A549 (cell line): ENCODE results near the gene PAIP2. TPM values are rescaled to one million over a fixed set of nuclear protein-coding genes. Genes with fewer than 3 reads are reported as not detected.
A peak's percentile ranks its signal among the peaks of the same experiment; 100 is the strongest.

Source experiments
- ATAC-seq, 2 experiments: fragments of 200-7000 bp in 1 of 2; fragments of >200 bp in 1 of 2; cut with Nextera tagmentation in 1 of 2; cut with Tn5 transposase in 1 of 2; 3 replicates each; pipeline versions ENCODE4 v1.8.0 to v1.9.1; 2018 to 2020; ENCODE audit warnings: mild to moderate bottlenecking in 1 of 2, moderate library complexity in 1 of 2
- CTCF ChIA-PET: fragments of 300-600 bp; sonication (Branson Sonifier 250); formaldehyde crosslinking; extraction: SDS; loops from one replicate; lab custom pipeline; 2021; ENCODE audit warnings: antibody characterized with exemption, inconsistent platforms; lab: Yijun Ruan, JAX
- POLR2A ChIA-PET: fragments of 350-600 bp; formaldehyde crosslinking; extraction: SDS; loops from one replicate; lab custom pipeline; 2021; ENCODE audit warnings: antibody characterized with exemption, inconsistent platforms; lab: Yijun Ruan, JAX
- DNase-seq, 2 experiments: peaks; one replicate each; pipeline versions ENCODE4 v3.0.0 to v3.0.0-alpha.2; 2011 to 2016; ENCODE audit warnings: low read depth in 1 of 2, low spot score in 1 of 2
- FAIRE-seq: peaks from 2 replicates; lab custom pipeline; 2011; peaks lifted over from hg19 to GRCh38; lab: Jason Lieb, UNC
- H3K27ac ChIP-seq, 2 experiments: fragments of >200 bp; sonication (Bioruptor Twin); formaldehyde crosslinking; 3 replicates each; pipeline ENCODE4 v1.5.1; 2016 to 2017
- H3K4me1 ChIP-seq: fragments of >200 bp; sonication (Bioruptor Twin); formaldehyde crosslinking; 3 replicates; pipeline ENCODE4 v1.6.1; 2016
- H3K4me2 ChIP-seq: fragments of >200 bp; sonication (Bioruptor Twin); formaldehyde crosslinking; 3 replicates; pipeline ENCODE4 v1.6.1; 2016
- H3K4me3 ChIP-seq: fragments of >200 bp; sonication (Bioruptor Twin); formaldehyde crosslinking; 3 replicates; pipeline ENCODE4 v1.5.1; 2016
- H3K9me3 ChIP-seq: fragments of >200 bp; sonication (Bioruptor Twin); formaldehyde crosslinking; 3 replicates; pipeline ENCODE4 v1.6.1; 2016
- ATOH8 ChIP-seq: fragments of 250-450 bp; sonication (Bioruptor Pico); IDR thresholded peaks from 2 replicates; pipeline ENCODE4 v1.5.0; 2020; ENCODE audit warnings: low read depth, mild to moderate bottlenecking, moderate library complexity
- CEBPB ChIP-seq, 2 experiments: fragments of >200 bp in 1 of 2; sonication (Bioruptor Twin) in 1 of 2; formaldehyde crosslinking in 1 of 2; IDR thresholded peaks; 2 replicates each; pipeline ENCODE4 v1.6.1; 2012 to 2016
- CHD2 ChIP-seq: fragments of 150-350 bp; IDR thresholded peaks from 2 replicates; pipeline ENCODE4 v1.6.1; 2014; ENCODE audit warnings: low read length; ENCODE audit not compliant: partially characterized antibody
- CTCF ChIP-seq: fragments of >200 bp; sonication (Bioruptor Twin); formaldehyde crosslinking; IDR thresholded peaks from 3 replicates; pipeline ENCODE4 v1.5.1; 2016
- EP300 ChIP-seq, 2 experiments: fragments of >200 bp; sonication (Bioruptor Twin); formaldehyde crosslinking; IDR thresholded peaks; 2 replicates in 1 of 2; 3 replicates in 1 of 2; pipeline ENCODE4 v1.6.1; 2016 to 2017
- ESRRA ChIP-seq: fragments of 150-350 bp; IDR thresholded peaks from 2 replicates; pipeline ENCODE4 v1.6.1; 2014; ENCODE audit warnings: mild to moderate bottlenecking, low read length, borderline replicate concordance
- FOXS1 ChIP-seq: fragments of 250-450 bp; sonication (Bioruptor Pico); IDR thresholded peaks from 2 replicates; pipeline ENCODE4 v1.5.0; 2020; ENCODE audit warnings: mild to moderate bottlenecking, moderate library complexity
- JUN ChIP-seq, 2 experiments: fragments of >200 bp; sonication (Bioruptor Twin); formaldehyde crosslinking; IDR thresholded peaks; 2 replicates in 1 of 2; 3 replicates in 1 of 2; pipeline ENCODE4 v1.6.1; 2016 to 2017
- KDM5A ChIP-seq: fragments of 200-600 bp; sonication (generic); IDR thresholded peaks from 2 replicates; pipeline ENCODE4 v1.6.1; 2016; ENCODE audit warnings: antibody characterized with exemption, mild to moderate bottlenecking
- NFE2L2 ChIP-seq: fragments of 150-350 bp; conservative IDR thresholded peaks from 2 replicates; pipeline ENCODE4 v1.6.1; 2014; ENCODE audit warnings: low read length
- NR3C1 ChIP-seq: fragments of >200 bp; sonication (Bioruptor Twin); formaldehyde crosslinking; IDR thresholded peaks from 3 replicates; pipeline ENCODE4 v1.6.1; 2017
- PBX3 ChIP-seq: IDR thresholded peaks from 2 replicates; pipeline ENCODE4 v1.6.1; 2012
- POLR2AphosphoS2 ChIP-seq: conservative IDR thresholded peaks from 2 replicates; pipeline ENCODE4 v1.6.1; 2012; ENCODE audit warnings: low read length, improper control_type of control experiment, inconsistent platforms
- RAD21 ChIP-seq, 2 experiments: fragments of >200 bp in 1 of 2; sonication (Bioruptor Twin) in 1 of 2; formaldehyde crosslinking in 1 of 2; IDR thresholded peaks in 1 of 2; conservative IDR thresholded peaks in 1 of 2; 2 replicates in 1 of 2; 3 replicates in 1 of 2; pipeline ENCODE4 v1.6.1; 2012 to 2018; ENCODE audit warnings: inconsistent platforms in 1 of 2
- RARB ChIP-seq: fragments of 250-450 bp; sonication (Bioruptor Pico); IDR thresholded peaks from 2 replicates; pipeline ENCODE4 v1.8.0; 2021; ENCODE audit warnings: mild to moderate bottlenecking, moderate library complexity
- RCOR1 ChIP-seq: fragments of 150-350 bp; IDR thresholded peaks from 2 replicates; pipeline ENCODE4 v1.6.1; 2014; ENCODE audit warnings: antibody characterized with exemption, low read length, low read depth
- SMC3 ChIP-seq: fragments of >200 bp; sonication (Bioruptor Twin); formaldehyde crosslinking; IDR thresholded peaks from 3 replicates; pipeline ENCODE4 v1.6.1; 2018; ENCODE audit warnings: inconsistent platforms
- SREBF2 ChIP-seq: fragments of 450-650 bp; IDR thresholded peaks from 2 replicates; pipeline ENCODE4 v1.6.1; 2014; ENCODE audit warnings: mild to moderate bottlenecking, moderate library complexity
- ZC3H11A ChIP-seq: fragments of 450-650 bp; IDR thresholded peaks from 2 replicates; pipeline ENCODE4 v1.6.1; 2014; ENCODE audit warnings: antibody characterized with exemption, mild to moderate bottlenecking
- ZNF302 ChIP-seq: fragments of 250-450 bp; sonication (Bioruptor Pico); IDR thresholded peaks from 2 replicates; pipeline ENCODE4 v1.9.0; 2021; ENCODE audit warnings: inconsistent platforms, mild to moderate bottlenecking, moderate library complexity
- WGBS: methylation state at CpG from one replicate; pipeline ENCODE4 v1.1.6; 2017; ENCODE audit errors: missing lambda C conversion rate; 5-methylcytosine and 5-hydroxymethylcytosine counted together
- polyA plus RNA-seq, 4 experiments: library from polyadenylated mRNA; depleted of rRNA in 3 of 4; stranded (reverse); fragments of >200 nt; fragmentation: RNase III in 1 of 4; extraction: RNeasy Plus Mini Kit Qiagen cat#74134 plus additional on column Dnase treatment in 1 of 4; gene quantifications; 2 replicates in 3 of 4; 3 replicates in 1 of 4; pipeline ENCODE4 v1.2.3, GENCODE V29; 2011 to 2017
- TF ChIP-seq, protein P1 (sequence below): fragments of 250-450 bp; sonication (Bioruptor Pico); IDR thresholded peaks from 2 replicates; pipeline ENCODE4 v1.5.0; 2021; ENCODE audit warnings: mild to moderate bottlenecking, moderate library complexity, borderline replicate concordance
- TF ChIP-seq, protein P2 (sequence below): fragments of 200-600 bp; sonication (generic); IDR thresholded peaks from 2 replicates; pipeline ENCODE4 v1.6.1; 2016; ENCODE audit warnings: antibody characterized with exemption, mild to moderate bottlenecking, moderate library complexity
- TF ChIP-seq, protein P3 (sequence below): fragments of >200 bp; sonication (Bioruptor Twin); formaldehyde crosslinking; IDR thresholded peaks from 3 replicates; pipeline ENCODE4 v1.6.1; 2016

Gene PAIP2
- polyA plus RNA-seq, 2 of the 4 experiments (the other 2 are of a cell fraction) = 109 to 128 TPM

DNA sequence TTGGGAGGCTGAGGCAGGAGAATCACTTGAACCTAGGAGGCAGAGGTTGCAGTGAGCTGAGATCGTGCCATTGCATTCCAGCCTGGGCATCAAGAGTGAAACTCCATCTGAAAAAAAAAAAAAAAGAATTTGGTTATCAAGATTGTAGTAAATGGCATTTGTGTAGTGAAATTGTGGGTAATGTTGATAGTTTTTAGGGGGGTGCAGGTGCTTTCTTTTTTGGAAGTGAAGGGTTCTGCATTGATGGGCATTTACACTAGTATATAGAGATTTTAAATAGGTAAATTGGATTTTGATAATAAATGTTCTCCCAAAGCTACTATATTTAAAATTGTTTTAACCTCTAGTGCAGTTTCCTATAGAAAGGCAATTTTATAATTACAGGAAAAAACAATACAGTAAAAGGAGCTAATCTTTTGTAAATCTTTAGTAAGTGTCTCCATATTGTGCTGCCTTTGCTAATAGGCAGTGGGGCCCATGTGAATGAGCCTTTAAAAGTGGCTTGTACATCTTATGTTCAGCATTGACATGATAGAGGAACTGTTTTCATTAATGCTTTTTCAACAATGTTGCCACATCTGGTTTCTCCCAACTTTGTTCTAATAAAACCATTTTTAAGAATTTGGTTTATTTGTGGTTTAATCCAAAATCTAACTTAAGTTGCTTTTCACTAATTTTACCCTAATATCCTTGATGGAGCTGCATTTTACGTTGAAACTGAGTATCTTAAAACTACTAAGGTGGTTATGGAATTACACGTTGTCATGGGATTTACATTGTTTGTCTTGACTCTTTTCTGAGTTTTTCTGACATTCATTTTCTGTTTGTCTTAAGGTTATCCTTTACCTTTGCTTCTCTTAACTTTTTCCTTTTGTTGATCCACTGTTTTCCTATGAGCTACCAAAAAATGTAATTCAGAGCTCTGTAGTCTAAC lies 37.0 kb upstream of the PAIP2 start:
- ATAC-seq (no peak; a peak in 1 of 6 replicates), FAIRE-seq (no peak), DNase-seq (no peak)
- H3K4me1 ChIP-seq = peaks cover 75% of the 10 kb centered on the region
- ChIA-PET CTCF (interaction anchor here (0.6 to 4.9 kb wide), 8 partner anchors 11 to 725 kb away, joined by 3 to 17 read pairs (median 5); partner anchors contain the start of gene MATR3), POLR2A (interaction anchor here (0.9 to 2.4 kb wide), 4 partner anchors 10 to 16 kb away, joined by 3 to 13 read pairs (median 6); partner anchors contain the start of gene MATR3)
- H3K27ac ChIP-seq = no peak overlapping the region
- TF ChIP-seq RCOR1 (no peak), SREBF2 (no peak), ATOH8 (no peak), CTCF (no peak), ZC3H11A (no peak), EP300 (IDR thresholded peaks at IDR 0.05) (no peak), CEBPB (IDR thresholded peaks at IDR 0.05) (no peak), NR3C1 (no peak), ESRRA (no peak), RAD21 (conservative IDR thresholded peaks at IDR 0.05 in 1 of 2, IDR thresholded peaks at IDR 0.05 in 1 of 2) (no peak)
- TF ChIP-seq, protein P1, sequence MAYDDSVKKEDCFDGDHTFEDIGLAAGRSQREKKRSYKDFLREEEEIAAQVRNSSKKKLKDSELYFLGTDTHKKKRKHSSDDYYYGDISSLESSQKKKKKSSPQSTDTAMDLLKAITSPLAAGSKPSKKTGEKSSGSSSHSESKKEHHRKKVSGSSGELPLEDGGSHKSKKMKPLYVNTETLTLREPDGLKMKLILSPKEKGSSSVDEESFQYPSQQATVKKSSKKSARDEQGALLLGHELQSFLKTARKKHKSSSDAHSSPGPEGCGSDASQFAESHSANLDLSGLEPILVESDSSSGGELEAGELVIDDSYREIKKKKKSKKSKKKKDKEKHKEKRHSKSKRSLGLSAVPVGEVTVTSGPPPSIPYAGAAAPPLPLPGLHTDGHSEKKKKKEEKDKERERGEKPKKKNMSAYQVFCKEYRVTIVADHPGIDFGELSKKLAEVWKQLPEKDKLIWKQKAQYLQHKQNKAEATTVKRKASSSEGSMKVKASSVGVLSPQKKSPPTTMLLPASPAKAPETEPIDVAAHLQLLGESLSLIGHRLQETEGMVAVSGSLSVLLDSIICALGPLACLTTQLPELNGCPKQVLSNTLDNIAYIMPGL (CRISPR knock-in tag) = no peak
- TF ChIP-seq, protein P2, sequence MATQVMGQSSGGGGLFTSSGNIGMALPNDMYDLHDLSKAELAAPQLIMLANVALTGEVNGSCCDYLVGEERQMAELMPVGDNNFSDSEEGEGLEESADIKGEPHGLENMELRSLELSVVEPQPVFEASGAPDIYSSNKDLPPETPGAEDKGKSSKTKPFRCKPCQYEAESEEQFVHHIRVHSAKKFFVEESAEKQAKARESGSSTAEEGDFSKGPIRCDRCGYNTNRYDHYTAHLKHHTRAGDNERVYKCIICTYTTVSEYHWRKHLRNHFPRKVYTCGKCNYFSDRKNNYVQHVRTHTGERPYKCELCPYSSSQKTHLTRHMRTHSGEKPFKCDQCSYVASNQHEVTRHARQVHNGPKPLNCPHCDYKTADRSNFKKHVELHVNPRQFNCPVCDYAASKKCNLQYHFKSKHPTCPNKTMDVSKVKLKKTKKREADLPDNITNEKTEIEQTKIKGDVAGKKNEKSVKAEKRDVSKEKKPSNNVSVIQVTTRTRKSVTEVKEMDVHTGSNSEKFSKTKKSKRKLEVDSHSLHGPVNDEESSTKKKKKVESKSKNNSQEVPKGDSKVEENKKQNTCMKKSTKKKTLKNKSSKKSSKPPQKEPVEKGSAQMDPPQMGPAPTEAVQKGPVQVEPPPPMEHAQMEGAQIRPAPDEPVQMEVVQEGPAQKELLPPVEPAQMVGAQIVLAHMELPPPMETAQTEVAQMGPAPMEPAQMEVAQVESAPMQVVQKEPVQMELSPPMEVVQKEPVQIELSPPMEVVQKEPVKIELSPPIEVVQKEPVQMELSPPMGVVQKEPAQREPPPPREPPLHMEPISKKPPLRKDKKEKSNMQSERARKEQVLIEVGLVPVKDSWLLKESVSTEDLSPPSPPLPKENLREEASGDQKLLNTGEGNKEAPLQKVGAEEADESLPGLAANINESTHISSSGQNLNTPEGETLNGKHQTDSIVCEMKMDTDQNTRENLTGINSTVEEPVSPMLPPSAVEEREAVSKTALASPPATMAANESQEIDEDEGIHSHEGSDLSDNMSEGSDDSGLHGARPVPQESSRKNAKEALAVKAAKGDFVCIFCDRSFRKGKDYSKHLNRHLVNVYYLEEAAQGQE = no peak
- H3K4me2 ChIP-seq = peak overlapping the region; percentile 52
- 24% methylated on average over 3 of the region's 3 CpGs for WGBS
- no peak overlapping the region for H3K4me3 ChIP-seq
- H3K9me3 ChIP-seq = no peaks in the 10 kb centered on the region

GRCh38 chr5:139306197-139306596 lies 35.5 kb upstream of the PAIP2 start:
- FAIRE-seq (no peak), ATAC-seq (no peak), DNase-seq (no peak)
- POLR2A ChIA-PET = interaction anchor here (2.4 to 2.7 kb wide), 2 partner anchors 12 to 13 kb away, joined by 13 to 16 read pairs; partner anchors contain the start of gene MATR3
- Histone ChIP-seq H3K9me3 (no peaks in the 10 kb centered on the region), H3K27ac (no peak overlapping the region), H3K4me3 (no peak overlapping the region), H3K4me2 (peak overlapping the region; percentile 6; the same call in 2 of the 3 replicates), H3K4me1 (peaks cover 84% of the 10 kb centered on the region)
- 63% methylated on average over 1 of the region's 1 CpG for WGBS
- CTCF ChIA-PET = interaction anchor here (1.6 to 4.9 kb wide), 3 partner anchors 12 to 27 kb away, joined by 4 to 17 read pairs (median 6); partner anchors contain the start of gene MATR3
- TF ChIP-seq RARB (CRISPR knock-in tag) (no peak), JUN (IDR thresholded peaks at IDR 0.05) (no peak), ATOH8 (no peak), POLR2AphosphoS2 (no peak), FOXS1 (CRISPR knock-in tag) (no peak), SMC3 (no peak), EP300 (IDR thresholded peaks at IDR 0.05) (no peak), CHD2 (no peak), NFE2L2 (no peak), KDM5A (no peak), ZNF302 (CRISPR knock-in tag) (no peak), PBX3 (no peak)
- TF ChIP-seq, protein P3, sequence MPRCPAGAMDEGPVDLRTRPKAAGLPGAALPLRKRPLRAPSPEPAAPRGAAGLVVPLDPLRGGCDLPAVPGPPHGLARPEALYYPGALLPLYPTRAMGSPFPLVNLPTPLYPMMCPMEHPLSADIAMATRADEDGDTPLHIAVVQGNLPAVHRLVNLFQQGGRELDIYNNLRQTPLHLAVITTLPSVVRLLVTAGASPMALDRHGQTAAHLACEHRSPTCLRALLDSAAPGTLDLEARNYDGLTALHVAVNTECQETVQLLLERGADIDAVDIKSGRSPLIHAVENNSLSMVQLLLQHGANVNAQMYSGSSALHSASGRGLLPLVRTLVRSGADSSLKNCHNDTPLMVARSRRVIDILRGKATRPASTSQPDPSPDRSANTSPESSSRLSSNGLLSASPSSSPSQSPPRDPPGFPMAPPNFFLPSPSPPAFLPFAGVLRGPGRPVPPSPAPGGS = no peak
